Astrocyte (in vitro differentiated cells and primary cell): ENCODE measurements around the gene PPP4R4. TPM values are rescaled to one million over a fixed set of nuclear protein-coding genes. Genes with fewer than 3 reads are reported as not detected.
"Not testable (repeated sequence)": the region's sequence is repeated elsewhere in the genome, so short reads cannot be mapped to it uniquely, and the experiment has no call there.

Experiments used
- DNase-seq: peaks from one replicate; pipeline ENCODE4 v3.0.0-alpha.2; 2010; ENCODE audit warnings: low read depth
- FAIRE-seq: peaks from 2 replicates; lab custom pipeline; 2011; peaks lifted over from hg19 to GRCh38; lab: Jason Lieb, UNC
- H2AFZ ChIP-seq: 2 replicates; pipeline ENCODE4 v1.6.0; 2012; ENCODE audit warnings: low read depth, low read length, inconsistent platforms
- H3K27ac ChIP-seq: 2 replicates; pipeline ENCODE4 v1.5.1; 2011; ENCODE audit warnings: low read depth, low read length, inconsistent platforms
- H3K27me3 ChIP-seq: 2 replicates; pipeline ENCODE4 v1.6.0; 2011; ENCODE audit warnings: low read length, inconsistent platforms; ENCODE audit not compliant: insufficient read depth
- H3K36me3 ChIP-seq: 2 replicates; pipeline ENCODE4 v1.5.1; 2011; ENCODE audit warnings: low read length, inconsistent platforms; ENCODE audit not compliant: insufficient read depth
- H3K4me1 ChIP-seq: 2 replicates; pipeline ENCODE4 v1.5.1; 2011; ENCODE audit warnings: low read length, inconsistent platforms; ENCODE audit not compliant: insufficient read depth
- H3K4me2 ChIP-seq: 2 replicates; pipeline ENCODE4 v1.6.0; 2012; ENCODE audit warnings: low read length, inconsistent platforms
- H3K4me3 ChIP-seq: 2 replicates; pipeline ENCODE4 v1.5.1; 2011; ENCODE audit warnings: low read depth, mild to moderate bottlenecking, low read length, inconsistent platforms; ENCODE audit not compliant: insufficient read depth
- H3K79me2 ChIP-seq: 2 replicates; pipeline ENCODE4 v1.6.0; 2012; ENCODE audit warnings: mild to moderate bottlenecking, low read length, inconsistent platforms; ENCODE audit not compliant: insufficient read depth
- H3K9ac ChIP-seq: 2 replicates; pipeline ENCODE4 v1.6.0; 2012; ENCODE audit warnings: mild to moderate bottlenecking, low read length, inconsistent platforms
- H3K9me3 ChIP-seq: 2 replicates; pipeline ENCODE4 v1.5.1; 2012; ENCODE audit warnings: low read depth, mild to moderate bottlenecking, low read length, inconsistent platforms; ENCODE audit not compliant: insufficient read depth
- H4K20me1 ChIP-seq: 2 replicates; pipeline ENCODE4 v1.6.0; 2012; ENCODE audit warnings: low read length, inconsistent platforms; ENCODE audit not compliant: insufficient read depth
- H3K27ac Mint-ChIP-seq: one replicate; pipeline ENCODE4 v1.8.0; 2021; ENCODE audit warnings: mild to moderate bottlenecking, mixed read lengths; ENCODE audit not compliant: unreplicated experiment
- H3K27me3 Mint-ChIP-seq: one replicate; pipeline ENCODE4 v1.8.0; 2021; ENCODE audit warnings: low read depth, mixed read lengths; ENCODE audit not compliant: unreplicated experiment
- H3K36me3 Mint-ChIP-seq: one replicate; pipeline ENCODE4 v1.8.0; 2021; ENCODE audit warnings: low read depth, mixed read lengths; ENCODE audit not compliant: unreplicated experiment
- H3K4me1 Mint-ChIP-seq: one replicate; pipeline ENCODE4 v1.8.0; 2021; ENCODE audit warnings: low read depth, mixed read lengths; ENCODE audit not compliant: unreplicated experiment
- H3K4me3 Mint-ChIP-seq: one replicate; pipeline ENCODE4 v1.8.0; 2021; ENCODE audit warnings: mild to moderate bottlenecking, moderate library complexity, mixed read lengths; ENCODE audit not compliant: unreplicated experiment
- H3K9me3 Mint-ChIP-seq: one replicate; pipeline ENCODE4 v1.8.0; 2021; ENCODE audit warnings: mild to moderate bottlenecking, mixed read lengths; ENCODE audit not compliant: unreplicated experiment
- EZH2 ChIP-seq: IDR thresholded peaks from 2 replicates; pipeline ENCODE4 v1.6.1; 2012; ENCODE audit warnings: mild to moderate bottlenecking, low read length, inconsistent platforms; ENCODE audit not compliant: insufficient read depth
- total RNA-seq: library from RNA; stranded (reverse); gene quantifications from 2 replicates; pipeline ENCODE4 v1.2.1, GENCODE V29; 2021
- TF ChIP-seq, protein P1 (sequence below): IDR thresholded peaks from 2 replicates; pipeline ENCODE4 v1.5.1; 2011; ENCODE audit warnings: low read depth, mild to moderate bottlenecking, inconsistent platforms, low read length, moderate library complexity; ENCODE audit not compliant: insufficient read depth

PPP4R4 gene
- total RNA-seq, 1 donor from 2014 or later = 6.0 TPM

DNA sequence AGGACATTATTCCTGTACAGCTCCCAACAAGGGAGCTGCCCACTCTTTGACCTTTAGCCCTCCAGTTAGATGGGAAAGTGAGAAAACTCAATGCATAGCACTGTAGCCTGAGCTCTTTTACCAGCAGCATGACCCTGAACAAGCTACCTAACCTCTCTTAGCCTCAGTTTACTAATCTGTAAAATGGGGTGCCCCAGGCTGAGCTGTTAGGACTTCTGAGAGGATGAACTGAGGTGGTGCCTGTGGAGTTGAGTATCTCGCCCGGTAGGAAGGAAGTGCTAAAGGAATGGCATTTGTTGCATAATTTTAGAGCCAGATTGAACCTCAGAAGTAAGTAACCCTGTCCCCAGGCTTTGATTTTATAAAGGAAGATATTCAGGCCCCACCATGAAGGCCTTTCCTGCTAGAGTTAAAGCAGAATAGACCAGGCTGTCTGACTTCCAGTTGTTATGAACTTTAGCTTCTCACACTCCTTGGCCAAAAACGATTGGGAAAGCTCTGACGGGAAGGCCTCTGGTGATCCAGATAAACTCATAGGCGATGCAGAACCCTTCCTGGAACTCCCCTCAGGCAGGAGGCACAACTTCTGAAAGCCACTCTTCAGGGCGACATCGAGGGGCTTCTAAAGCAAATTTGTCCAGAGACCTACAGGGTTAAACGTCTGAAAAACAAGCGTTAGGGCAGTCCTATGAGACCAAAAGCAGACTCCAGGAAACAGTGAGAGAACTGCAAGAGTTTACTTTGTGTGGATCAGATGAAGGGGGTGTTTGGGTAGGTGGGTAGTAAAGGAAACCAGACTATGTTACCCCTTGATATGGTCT is 121.4 kb downstream of the PPP4R4 start:
- TF ChIP-seq, protein P1, sequence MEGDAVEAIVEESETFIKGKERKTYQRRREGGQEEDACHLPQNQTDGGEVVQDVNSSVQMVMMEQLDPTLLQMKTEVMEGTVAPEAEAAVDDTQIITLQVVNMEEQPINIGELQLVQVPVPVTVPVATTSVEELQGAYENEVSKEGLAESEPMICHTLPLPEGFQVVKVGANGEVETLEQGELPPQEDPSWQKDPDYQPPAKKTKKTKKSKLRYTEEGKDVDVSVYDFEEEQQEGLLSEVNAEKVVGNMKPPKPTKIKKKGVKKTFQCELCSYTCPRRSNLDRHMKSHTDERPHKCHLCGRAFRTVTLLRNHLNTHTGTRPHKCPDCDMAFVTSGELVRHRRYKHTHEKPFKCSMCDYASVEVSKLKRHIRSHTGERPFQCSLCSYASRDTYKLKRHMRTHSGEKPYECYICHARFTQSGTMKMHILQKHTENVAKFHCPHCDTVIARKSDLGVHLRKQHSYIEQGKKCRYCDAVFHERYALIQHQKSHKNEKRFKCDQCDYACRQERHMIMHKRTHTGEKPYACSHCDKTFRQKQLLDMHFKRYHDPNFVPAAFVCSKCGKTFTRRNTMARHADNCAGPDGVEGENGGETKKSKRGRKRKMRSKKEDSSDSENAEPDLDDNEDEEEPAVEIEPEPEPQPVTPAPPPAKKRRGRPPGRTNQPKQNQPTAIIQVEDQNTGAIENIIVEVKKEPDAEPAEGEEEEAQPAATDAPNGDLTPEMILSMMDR = no peak
- TF ChIP-seq EZH2 = no peak
- FAIRE-seq = no peak
- H3K4me3 ChIP-seq = no peak overlapping the region
- no peak overlapping the region for H3K4me2 ChIP-seq
- DNase-seq = no peak
- H4K20me1 ChIP-seq = no peaks in the 10 kb centered on the region
- Mint-ChIP-seq H3K27ac (no peak overlapping the region), H3K4me1 (no peaks in the 10 kb centered on the region), H3K27me3 (peaks cover 14% of the 10 kb centered on the region), H3K4me3 (no peak overlapping the region), H3K36me3 (peaks cover 4% of the 10 kb centered on the region), H3K9me3 (peaks cover 3% of the 10 kb centered on the region)
- no peak overlapping the region for H2AFZ ChIP-seq
- no peaks in the 10 kb centered on the region for H3K36me3 ChIP-seq
- no peak overlapping the region for H3K27ac ChIP-seq
- H3K9me3 ChIP-seq = no peaks in the 10 kb centered on the region
- H3K4me1 ChIP-seq = no peaks in the 10 kb centered on the region
- no peaks in the 10 kb centered on the region for H3K79me2 ChIP-seq
- H3K27me3 ChIP-seq = no peaks in the 10 kb centered on the region
- H3K9ac ChIP-seq = no peak overlapping the region

DNA sequence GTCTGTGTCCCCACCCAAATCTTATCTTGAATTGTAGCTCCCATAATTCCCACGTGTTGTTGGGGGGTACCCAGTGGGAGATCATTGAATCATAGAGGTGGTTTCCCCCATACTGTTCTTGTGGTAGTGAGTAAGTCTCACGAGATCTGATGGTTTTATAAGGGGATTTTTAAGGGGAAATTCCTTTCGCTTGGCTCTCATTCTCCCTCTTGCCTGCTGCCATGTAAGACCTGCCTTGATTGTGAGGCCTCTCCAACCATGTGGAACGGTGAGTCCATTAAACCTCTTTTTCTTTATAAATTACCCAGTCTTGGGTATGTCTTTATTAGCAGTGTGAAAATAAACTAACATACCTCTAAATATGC is 122.0 kb downstream of the PPP4R4 start:
- not testable (repeated sequence) for H3K4me1 ChIP-seq, H3K27me3 ChIP-seq, FAIRE-seq, H3K9ac ChIP-seq, H3K36me3 Mint-ChIP-seq, H3K4me1 Mint-ChIP-seq, DNase-seq, H3K36me3 ChIP-seq, H3K9me3 Mint-ChIP-seq, H4K20me1 ChIP-seq, H3K4me3 Mint-ChIP-seq, H3K4me2 ChIP-seq, H3K27ac Mint-ChIP-seq, H3K4me3 ChIP-seq, H3K79me2 ChIP-seq, H2AFZ ChIP-seq, H3K9me3 ChIP-seq, H3K27ac ChIP-seq
- peaks cover 14% of the 10 kb centered on the region for H3K27me3 Mint-ChIP-seq

- Mint-ChIP-seq H3K9me3 (peaks cover 3% of the 10 kb centered on the region), H3K4me1 (no peaks in the 10 kb centered on the region), H3K36me3 (peaks cover 4% of the 10 kb centered on the region), H3K4me3 (no peak overlapping the region), H3K27ac (no peak overlapping the region), H3K27me3 (peaks cover 3% of the 10 kb centered on the region)
- H3K79me2 ChIP-seq = no peaks in the 10 kb centered on the region
- no peaks in the 10 kb centered on the region for H3K4me1 ChIP-seq
- DNase-seq = no peak
- H3K9ac ChIP-seq = no peak overlapping the region
- H3K27me3 ChIP-seq = no peaks in the 10 kb centered on the region
- no peaks in the 10 kb centered on the region for H3K36me3 ChIP-seq
- H3K27ac ChIP-seq = no peak overlapping the region
- FAIRE-seq = no peak
- H3K4me2 ChIP-seq = no peak overlapping the region
- TF ChIP-seq EZH2 = no peak
- TF ChIP-seq, protein P1 = no peak
- H4K20me1 ChIP-seq = no peaks in the 10 kb centered on the region
- no peaks in the 10 kb centered on the region for H3K9me3 ChIP-seq
- H2AFZ ChIP-seq = no peak overlapping the region
- H3K4me3 ChIP-seq = no peak overlapping the region
Observed at GRCh38 chr14:94298130-94298529, 124.0 kb downstream of the PPP4R4 start.
